ENCODE data around the gene XYLB. TPM values are rescaled to one million over a fixed set of nuclear protein-coding genes. Genes with fewer than 3 reads are reported as not detected.

Gene XYLB
- total RNA-seq, 2 experiments from 2014 or later = 4.4 to 4.7 TPM

DNA sequence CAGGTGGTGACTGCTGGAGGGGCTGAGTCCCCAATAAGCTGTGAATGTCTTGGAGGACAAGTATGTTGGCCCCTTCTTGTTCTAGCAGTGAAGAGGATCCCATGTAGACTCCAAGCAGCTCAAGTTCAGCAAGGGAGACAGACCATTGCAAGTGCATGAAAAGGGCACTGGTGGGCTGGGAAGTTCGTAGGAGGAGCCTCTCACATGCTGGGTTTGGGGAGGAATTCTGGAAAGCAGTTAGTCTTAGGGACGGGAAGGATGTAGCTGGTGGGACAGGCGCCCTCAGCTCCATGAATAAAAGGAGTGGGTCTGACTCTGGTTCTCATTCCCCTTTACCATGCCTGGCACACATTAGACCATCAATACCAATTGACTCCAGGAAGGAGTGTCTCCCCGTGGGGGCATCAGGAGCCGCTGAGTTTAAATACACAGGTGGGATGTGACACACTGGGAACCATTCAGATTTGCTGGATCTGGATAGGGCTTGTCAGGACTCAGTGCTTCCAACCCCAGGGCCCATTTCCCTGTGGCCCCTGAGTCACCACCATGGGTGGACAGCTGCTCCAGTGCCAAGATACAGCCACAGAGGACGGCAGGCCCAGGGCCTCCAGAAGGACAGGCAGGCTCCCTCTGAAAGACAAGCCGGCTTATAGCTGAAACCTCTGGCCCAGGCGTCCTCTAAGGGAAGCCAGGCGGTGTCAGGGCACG, 552 bp upstream of the XYLB start:
- Mint-ChIP-seq H3K27ac (peak overlapping the region; percentile 51), H3K36me3 (ENCODE audit: low read depth) (peaks cover 5% of the 10 kb centered on the region), H3K27me3 (no peaks in the 10 kb centered on the region), H3K9me3 (peaks cover 2% of the 10 kb centered on the region), H3K4me3 (peak overlapping the region; percentile 72), H3K4me1 (ENCODE audit: low read depth) (peaks cover 4% of the 10 kb centered on the region)
- ChIA-PET CTCF (interaction anchor here (0.7 to 3.1 kb wide), 36 partner anchors 9 to 371 kb away, joined by 3 to 49 read pairs (median 5); partner anchors contain the start of genes ACAA1, EXOG, MYD88 and OXSR1), POLR2A (interaction anchor here (1.3 to 1.5 kb wide), 2 partner anchors 134 to 208 kb away, joined by 6 read pairs; partner anchors contain the start of gene MYD88)
- DNase-seq (no peak), ATAC-seq (no peak)
- intact Hi-C loops (cut with micrococcal nuclease) = loop anchor here (5.0 to 10.0 kb wide), 2 partner anchors 136 to 211 kb away; partner anchors contain the start of genes ACAA1 and MYD88
- TF ChIP-seq, protein P1, sequence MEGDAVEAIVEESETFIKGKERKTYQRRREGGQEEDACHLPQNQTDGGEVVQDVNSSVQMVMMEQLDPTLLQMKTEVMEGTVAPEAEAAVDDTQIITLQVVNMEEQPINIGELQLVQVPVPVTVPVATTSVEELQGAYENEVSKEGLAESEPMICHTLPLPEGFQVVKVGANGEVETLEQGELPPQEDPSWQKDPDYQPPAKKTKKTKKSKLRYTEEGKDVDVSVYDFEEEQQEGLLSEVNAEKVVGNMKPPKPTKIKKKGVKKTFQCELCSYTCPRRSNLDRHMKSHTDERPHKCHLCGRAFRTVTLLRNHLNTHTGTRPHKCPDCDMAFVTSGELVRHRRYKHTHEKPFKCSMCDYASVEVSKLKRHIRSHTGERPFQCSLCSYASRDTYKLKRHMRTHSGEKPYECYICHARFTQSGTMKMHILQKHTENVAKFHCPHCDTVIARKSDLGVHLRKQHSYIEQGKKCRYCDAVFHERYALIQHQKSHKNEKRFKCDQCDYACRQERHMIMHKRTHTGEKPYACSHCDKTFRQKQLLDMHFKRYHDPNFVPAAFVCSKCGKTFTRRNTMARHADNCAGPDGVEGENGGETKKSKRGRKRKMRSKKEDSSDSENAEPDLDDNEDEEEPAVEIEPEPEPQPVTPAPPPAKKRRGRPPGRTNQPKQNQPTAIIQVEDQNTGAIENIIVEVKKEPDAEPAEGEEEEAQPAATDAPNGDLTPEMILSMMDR (IDR thresholded peaks at IDR 0.05) = no peak

DNA sequence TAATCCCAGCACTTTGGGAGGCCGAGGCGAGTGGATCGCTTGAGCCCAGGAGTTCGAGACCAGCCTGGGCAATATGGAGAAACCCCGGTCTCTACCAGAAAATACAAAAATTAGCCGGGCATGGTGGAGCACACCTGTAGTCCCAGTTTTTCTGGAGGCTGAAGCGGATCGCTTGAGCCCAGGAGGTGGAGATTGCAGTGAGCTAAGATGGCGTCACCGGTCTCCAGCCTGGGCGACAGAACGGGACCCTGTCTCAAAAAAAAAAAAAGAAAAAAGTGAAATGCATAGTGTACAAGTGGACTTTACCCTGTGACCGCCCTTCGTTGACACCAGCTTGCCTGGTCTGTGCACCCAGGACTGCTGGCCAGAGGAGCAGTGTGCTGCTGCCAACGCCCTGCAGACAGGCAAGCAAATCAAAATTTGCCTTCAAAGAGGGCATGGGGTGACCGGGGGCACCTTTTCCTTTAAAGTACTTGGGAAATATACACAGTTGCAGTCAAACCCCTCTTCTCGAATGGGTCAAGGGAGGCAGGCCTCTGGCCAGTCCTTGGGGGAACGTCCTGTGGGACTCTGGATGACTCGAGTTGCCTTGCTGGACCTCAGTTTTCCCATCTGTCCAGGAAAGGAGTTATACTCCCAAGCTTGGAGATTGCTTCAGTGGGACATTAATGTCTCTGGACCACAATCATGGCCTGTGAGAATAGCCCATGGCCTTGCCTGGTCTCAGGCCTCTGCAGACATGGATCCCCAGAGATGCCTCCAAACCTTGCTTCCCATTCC, 1.0 kb downstream of the XYLB start:
- peaks cover 13% of the 10 kb centered on the region for H3K36me3 Mint-ChIP-seq (ENCODE audit: low read depth)
- H3K27me3 Mint-ChIP-seq = no peaks in the 10 kb centered on the region
- CTCF ChIA-PET = interaction anchor here (0.7 to 2.6 kb wide), 24 partner anchors 10 to 373 kb away, joined by 3 to 49 read pairs (median 5); partner anchors contain the start of genes ACAA1, EXOG, MYD88 and OXSR1
- H3K9me3 Mint-ChIP-seq = peaks cover 2% of the 10 kb centered on the region
- intact Hi-C loops (cut with micrococcal nuclease) = loop anchor here (5.0 to 10.0 kb wide), 2 partner anchors 135 to 213 kb away; partner anchors contain the start of genes ACAA1 and MYD88
- POLR2A ChIA-PET = interaction anchor here (0.9 to 1.5 kb wide), 4 partner anchors 22 to 209 kb away, joined by 3 to 6 read pairs (median 5); partner anchors contain the start of gene MYD88
- H3K27ac Mint-ChIP-seq = no peak overlapping the region
- TF ChIP-seq, protein P1 (IDR thresholded peaks at IDR 0.05) = no peak
- DNase-seq (no peak), ATAC-seq (no peak)
- H3K4me1 Mint-ChIP-seq (ENCODE audit: low read depth) = peaks cover 4% of the 10 kb centered on the region
- no peak overlapping the region for H3K4me3 Mint-ChIP-seq

DNA sequence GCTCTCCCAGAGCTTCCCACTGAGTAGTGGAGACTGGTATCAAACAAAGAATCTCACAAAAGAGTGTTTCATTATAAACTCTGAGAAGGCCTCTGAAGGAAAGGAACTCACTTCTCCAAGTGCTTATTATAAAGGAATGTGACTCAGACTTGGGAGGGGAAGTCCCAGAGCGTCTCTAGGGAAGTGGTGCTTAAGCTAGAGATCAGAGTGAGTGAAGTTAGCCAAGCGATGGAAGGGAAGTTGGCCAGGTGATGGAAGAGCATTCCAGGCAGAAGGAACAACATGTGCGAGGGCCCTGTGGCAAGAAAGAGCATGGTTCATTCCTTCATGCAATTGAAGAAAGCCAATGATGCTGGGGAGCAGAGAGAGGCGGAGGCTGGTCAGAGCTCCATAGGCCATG, 2.3 kb downstream of the XYLB start:
- intact Hi-C loops (cut with micrococcal nuclease) = loop anchor here (5.0 to 10.0 kb wide), 2 partner anchors 133 to 214 kb away; partner anchors contain the start of genes ACAA1 and MYD88
- Mint-ChIP-seq H3K27me3 (no peaks in the 10 kb centered on the region), H3K4me1 (ENCODE audit: low read depth) (peaks cover 4% of the 10 kb centered on the region), H3K4me3 (no peak overlapping the region), H3K36me3 (ENCODE audit: low read depth) (peaks cover 18% of the 10 kb centered on the region), H3K9me3 (peaks cover under 1% of the 10 kb centered on the region), H3K27ac (no peak overlapping the region)
- TF ChIP-seq, protein P1 (IDR thresholded peaks at IDR 0.05) = no peak
- DNase-seq (no peak), ATAC-seq (no peak)
- ChIA-PET CTCF (interaction anchor here (0.8 to 1.8 kb wide), 3 partner anchors 131 to 232 kb away, joined by 3 to 8 read pairs (median 3); no protein-coding TSS in a partner anchor), POLR2A (interaction anchor here (0.7 kb wide), 1 partner anchor 148 kb away, joined by 3 read pairs; no protein-coding TSS in a partner anchor)

DNA sequence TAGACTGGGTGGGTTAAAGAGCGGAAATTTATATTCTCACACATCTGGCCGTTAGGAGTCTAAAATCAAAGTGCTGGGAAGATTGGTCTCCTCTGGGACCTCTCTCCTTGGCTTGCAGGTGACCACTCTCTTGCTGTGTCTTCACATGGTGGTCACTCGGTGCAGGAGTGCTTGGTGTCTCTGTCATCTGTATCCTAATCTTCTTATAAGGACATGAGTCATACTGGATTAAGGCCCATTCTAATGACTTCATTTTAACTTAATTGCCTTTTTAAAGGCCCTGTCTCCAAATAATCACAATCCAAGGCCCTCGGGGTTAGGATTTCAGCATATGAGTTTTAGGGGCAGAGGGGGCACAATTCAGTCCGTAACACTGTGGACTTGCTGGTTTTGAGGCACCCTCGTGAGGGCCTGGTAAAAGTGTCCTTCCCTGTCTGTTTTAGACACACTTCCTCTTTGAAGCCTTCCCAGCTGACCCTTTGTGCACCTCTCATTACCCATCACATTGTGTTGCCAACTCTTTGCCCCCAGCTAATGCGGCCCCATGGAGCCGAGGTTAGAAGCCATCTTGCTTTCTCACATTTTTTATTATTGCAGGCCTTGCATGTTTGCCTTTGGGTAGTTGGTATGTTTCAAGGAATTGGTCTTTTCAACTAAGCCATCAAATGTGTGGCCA, 3.2 kb downstream of the XYLB start:
- no peak for ATAC-seq
- Mint-ChIP-seq H3K27ac (no peak overlapping the region), H3K4me1 (ENCODE audit: low read depth) (peaks cover 4% of the 10 kb centered on the region), H3K27me3 (no peaks in the 10 kb centered on the region), H3K4me3 (no peak overlapping the region), H3K36me3 (ENCODE audit: low read depth) (peaks cover 18% of the 10 kb centered on the region), H3K9me3 (no peaks in the 10 kb centered on the region)
- TF ChIP-seq, protein P1 (IDR thresholded peaks at IDR 0.05) = no peak
- intact Hi-C loops (cut with micrococcal nuclease) = loop anchor here (5.0 to 10.0 kb wide), 2 partner anchors 132 to 215 kb away; partner anchors contain the start of genes ACAA1 and MYD88
- POLR2A ChIA-PET = interaction anchor here (0.7 kb wide), 1 partner anchor 148 kb away, joined by 3 read pairs; no protein-coding TSS in a partner anchor
- DNase-seq = no peak
- CTCF ChIA-PET = interaction anchor here (0.8 to 1.8 kb wide), 2 partner anchors 130 to 232 kb away, joined by 3 to 8 read pairs; no protein-coding TSS in a partner anchor

Data from activated CD8-positive, alpha-beta T cell treated with anti-CD3 and anti-CD28 coated beads for 36 hours (primary cell).